ENCODE measurements around the gene SLC19A1.

- TF ChIP-seq CEBPB (IDR thresholded peaks at IDR 0.05) (no peak), USF1 (IDR thresholded peaks at IDR 0.05) (no peak), MAX (IDR thresholded peaks at IDR 0.05) (no peak), NFIC (IDR thresholded peaks at IDR 0.05) (no peak), EGR1 (IDR thresholded peaks at IDR 0.05) (no peak), TAF1 (IDR thresholded peaks at IDR 0.05; ENCODE audit: low read depth) (no peak), REST (IDR thresholded peaks at IDR 0.05; ENCODE audit: low read depth) (no peak), YY1 (IDR thresholded peaks at IDR 0.05; ENCODE audit: low read depth) (no peak), EP300 (IDR thresholded peaks at IDR 0.05; ENCODE audit: borderline replicate concordance) (no peak), ZBTB7A (IDR thresholded peaks at IDR 0.05; ENCODE audit: low read depth) (no peak), TCF12 (IDR thresholded peaks at IDR 0.05; ENCODE audit: low read depth) (no peak), CREB1 (IDR thresholded peaks at IDR 0.05; ENCODE audit: low read depth) (no peak), RAD21 (IDR thresholded peaks at IDR 0.05; ENCODE audit: low read depth) (no peak)
These were observed 60.7 kb downstream of the SLC19A1 start for GRCh38 chr21:45481566-45481965.

Data from Ishikawa (cell line).